ENCODE data around the gene BTG2.

BTG2 gene

DNA sequence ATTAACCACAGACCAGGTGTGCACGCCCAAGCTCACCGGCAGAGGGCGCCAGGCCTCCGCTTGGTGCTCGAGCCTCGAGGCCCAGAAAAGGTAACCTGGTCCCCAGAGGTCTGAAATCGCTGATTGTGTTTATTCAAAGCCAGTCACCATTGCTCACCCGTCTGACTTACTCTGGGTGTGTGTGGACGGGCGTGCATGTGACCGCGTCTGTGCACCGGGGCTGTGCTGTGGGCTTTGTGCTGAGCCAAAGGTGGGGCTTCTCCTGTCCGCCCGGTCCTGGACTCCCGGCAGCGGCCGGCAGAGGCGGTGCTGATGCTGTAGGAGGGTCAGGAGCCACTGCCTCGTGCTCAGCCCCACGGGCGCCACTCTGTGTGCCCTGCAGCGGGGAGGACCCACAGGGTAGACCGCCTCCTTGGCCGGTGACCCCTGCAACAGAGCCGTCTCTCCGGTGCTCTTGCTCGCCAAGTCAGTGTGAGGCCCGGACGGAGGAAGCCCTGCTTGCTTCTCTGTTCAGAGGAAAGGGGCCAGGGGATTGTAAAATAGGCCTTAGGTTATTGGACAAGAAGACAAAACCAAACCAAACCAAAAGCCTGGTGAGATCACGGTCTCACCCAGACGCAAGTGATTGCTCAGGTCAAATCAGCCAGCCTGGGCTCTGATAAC is 32.0 kb upstream of the BTG2 start:
- peak; percentile 77 for ATAC-seq
- H3K27me3 Mint-ChIP-seq = no peaks in the 10 kb centered on the region
- peak; percentile 89 to 91 for DNase-seq
- peak overlapping the region; percentile 83 to 93 for H3K27ac Mint-ChIP-seq
- H3K4me3 Mint-ChIP-seq = peak overlapping the region; percentile 76 to 89
- H3K9me3 Mint-ChIP-seq = no peaks in the 10 kb centered on the region
- H3K4me1 Mint-ChIP-seq = peaks cover 78% of the 10 kb centered on the region

DNA sequence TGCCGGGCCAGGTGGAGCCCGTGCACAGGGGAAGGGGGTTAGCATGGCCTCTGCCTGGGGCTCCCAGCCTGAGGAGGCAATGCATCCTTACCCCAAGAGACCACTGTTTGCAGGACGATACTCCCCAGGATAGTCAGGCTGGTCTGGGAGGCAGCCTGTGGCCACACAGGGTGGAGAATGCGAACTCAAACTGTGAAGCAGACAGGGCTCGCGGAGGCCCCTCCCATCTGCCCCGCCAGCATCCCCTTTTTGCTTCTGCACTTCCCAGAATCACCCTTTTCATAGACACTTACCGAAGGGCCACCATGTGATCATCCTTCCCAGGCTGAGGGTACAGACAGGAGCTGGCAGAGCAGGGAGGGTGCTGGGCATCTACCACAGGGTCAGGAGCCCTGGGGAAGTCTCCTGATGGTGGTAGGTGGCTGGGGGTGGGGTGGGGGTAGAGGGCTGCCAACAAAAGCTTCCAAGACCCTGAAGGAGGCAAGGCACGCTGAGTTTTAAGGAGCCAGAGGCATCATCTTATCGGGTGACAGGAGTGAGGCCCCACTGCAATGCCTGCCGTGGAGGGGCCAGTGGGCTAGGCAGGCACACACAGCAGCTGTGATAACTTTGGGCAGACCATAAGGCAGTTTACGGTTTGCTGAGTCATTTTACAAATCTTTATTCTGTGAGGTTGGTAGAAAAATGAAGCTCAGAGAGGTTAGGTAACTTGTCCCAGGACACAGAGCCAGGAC is 31.3 kb upstream of the BTG2 start:
- H3K4me1 Mint-ChIP-seq = peaks cover 85% of the 10 kb centered on the region
- no peaks in the 10 kb centered on the region for H3K27me3 Mint-ChIP-seq
- peak overlapping the region; percentile 76 to 89 for H3K4me3 Mint-ChIP-seq
- H3K27ac Mint-ChIP-seq = peak overlapping the region; percentile 83 to 93
- H3K9me3 Mint-ChIP-seq = no peaks in the 10 kb centered on the region
- peak; percentile 0 for ATAC-seq
- DNase-seq = no peak

DNA sequence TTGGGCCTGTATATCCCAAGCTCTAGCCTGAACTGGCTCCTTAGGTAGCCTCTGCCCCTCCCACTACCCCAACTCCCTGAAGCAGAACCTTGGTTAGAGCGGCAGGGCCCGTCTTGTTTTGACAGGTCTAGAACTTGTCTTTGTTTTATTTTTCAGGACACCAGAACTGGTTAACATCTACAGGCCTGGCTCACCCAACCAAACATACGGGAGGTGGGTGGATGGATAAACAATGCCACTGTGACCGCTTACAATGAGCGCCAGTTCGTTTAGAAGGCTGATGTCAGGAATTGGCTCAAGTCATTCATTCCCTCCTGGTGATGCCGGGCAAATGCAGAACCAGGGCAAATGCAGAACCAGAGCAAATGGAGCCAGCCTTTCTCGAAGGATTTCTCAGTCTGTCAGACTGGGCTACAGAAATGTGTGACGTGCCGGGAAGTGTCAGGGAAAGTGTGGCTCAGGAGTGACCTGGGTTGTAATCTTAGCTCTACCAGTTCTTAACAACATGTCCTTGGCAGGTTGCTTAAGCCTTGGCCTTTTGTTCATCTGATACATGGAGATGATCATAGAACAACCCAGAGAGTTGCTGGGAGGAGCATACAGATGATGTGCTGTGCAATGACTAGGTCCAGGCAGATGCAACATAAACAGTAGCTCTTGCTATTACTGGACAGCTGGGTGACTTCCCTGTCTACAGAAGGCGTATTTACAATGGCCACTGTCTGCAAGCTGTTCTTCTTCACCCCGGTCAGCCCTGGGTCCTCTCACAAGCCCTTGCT is 30.5 kb upstream of the BTG2 start:
- peak overlapping the region; percentile 76 to 89 for H3K4me3 Mint-ChIP-seq
- ATAC-seq (no peak), DNase-seq (no peak)

DNA sequence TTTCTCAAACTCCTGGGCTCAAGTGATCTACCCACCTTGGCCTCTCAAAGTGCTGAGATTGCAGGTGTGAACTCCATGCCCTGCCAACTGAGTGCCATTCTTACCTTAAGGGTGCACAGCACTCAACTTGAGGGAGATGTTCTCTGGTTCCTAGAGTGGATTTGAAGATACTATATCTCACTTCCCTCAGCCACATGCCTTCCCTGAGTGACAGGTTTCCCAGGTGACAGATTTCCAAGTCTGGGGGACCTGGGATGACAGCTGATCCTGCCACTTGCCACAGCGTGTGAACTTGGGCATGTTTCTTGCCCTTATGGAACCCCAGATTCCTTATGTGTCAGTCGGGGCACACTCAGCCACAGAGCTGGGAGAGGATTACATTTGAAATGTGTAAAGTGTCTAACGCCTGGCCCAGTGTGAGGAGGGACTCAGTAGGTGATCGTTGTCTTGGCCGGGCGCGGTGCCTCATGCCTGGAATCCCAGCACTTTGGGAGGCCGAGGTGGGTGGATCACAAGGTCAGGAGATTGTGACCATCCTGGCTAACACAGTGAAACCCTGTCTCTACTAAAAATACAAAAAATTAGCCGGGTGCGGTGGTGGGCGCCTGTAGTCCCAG is 29.6 kb upstream of the BTG2 start:
- Mint-ChIP-seq H3K4me3 (no peak overlapping the region), H3K4me1 (peaks cover 90% of the 10 kb centered on the region), H3K9me3 (no peaks in the 10 kb centered on the region), H3K27me3 (no peaks in the 10 kb centered on the region), H3K27ac (peak overlapping the region in 1 of 2 donors; percentile 9)
- no peak for ATAC-seq
- no peak for DNase-seq

More for the DNA sequence above, 30.5 kb upstream of the BTG2 start:
- H3K9me3 Mint-ChIP-seq = no peaks in the 10 kb centered on the region
- H3K4me1 Mint-ChIP-seq = peaks cover 90% of the 10 kb centered on the region
- H3K27ac Mint-ChIP-seq = peak overlapping the region in 1 of 2 donors; percentile 74
- H3K27me3 Mint-ChIP-seq = no peaks in the 10 kb centered on the region

DNA sequence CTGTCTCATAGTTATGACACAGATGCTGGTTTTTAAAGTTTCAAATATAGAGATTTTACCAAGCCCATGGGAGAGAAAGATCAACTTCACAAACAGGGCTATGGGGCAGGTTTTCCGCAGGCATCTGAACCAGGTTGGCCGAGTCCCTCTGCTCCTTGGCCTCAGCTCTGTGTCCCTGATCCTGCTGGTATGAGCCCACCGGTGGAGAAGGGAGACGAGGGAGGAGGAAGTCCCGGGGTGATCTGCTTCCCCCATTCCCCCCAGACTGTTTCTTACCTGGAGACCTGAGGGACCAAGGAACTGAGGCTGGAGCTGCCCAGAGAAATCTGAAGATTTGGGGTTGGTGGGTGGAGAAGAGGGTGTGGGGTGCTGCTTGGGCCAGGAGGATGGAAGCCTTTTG is 28.9 kb upstream of the BTG2 start:
- peak overlapping the region in 1 of 2 donors; percentile 50 for H3K27ac Mint-ChIP-seq
- DNase-seq (no peak), ATAC-seq (no peak)
- H3K4me1 Mint-ChIP-seq = peaks cover 84% of the 10 kb centered on the region
- H3K9me3 Mint-ChIP-seq = no peaks in the 10 kb centered on the region
- no peaks in the 10 kb centered on the region for H3K27me3 Mint-ChIP-seq
- H3K4me3 Mint-ChIP-seq = no peak overlapping the region

GRCh38 chr1:203276916-203277545 is 28.3 kb upstream of the BTG2 start:
- DNase-seq (no peak), ATAC-seq (no peak)

DNA sequence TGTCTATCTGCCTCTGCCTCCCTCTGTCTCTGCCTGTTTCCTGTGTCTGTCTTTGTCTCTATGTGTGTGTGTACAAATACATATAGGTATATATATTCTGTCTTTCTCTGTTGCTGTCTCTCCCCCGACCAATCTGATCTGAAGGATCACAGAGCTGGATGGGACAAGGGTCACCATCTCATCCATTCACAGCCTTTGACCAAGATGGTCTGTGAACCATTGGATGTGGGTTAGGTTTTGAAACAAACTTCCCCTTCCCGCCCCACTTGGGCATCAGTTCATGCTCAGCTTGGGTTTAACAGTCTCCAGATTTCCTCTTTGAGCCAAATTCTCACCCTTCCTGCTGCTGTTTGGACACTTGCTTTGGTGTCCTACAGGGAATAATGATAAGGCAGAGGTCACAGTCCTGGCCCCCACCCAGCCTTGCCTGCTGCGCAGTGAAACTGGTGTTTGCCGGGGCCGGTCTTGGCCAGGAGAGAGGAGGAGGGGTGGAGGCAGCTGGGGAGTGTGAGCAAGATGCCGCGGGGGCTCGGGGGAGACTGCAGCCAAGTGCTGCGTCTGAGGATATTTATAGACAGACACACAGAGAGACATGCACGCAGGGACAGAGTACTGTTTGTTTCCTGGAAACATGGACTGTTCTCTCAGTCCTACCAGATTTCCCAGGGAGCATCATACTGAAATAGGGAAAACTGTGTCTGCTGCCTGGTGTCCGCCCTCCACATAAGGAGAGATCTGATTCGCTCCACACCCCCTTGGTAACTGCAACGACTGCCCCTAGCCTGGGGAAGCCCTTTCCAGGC is 27.0 kb upstream of the BTG2 start:
- peak; percentile 31 for ATAC-seq

More at GRCh38 chr1:203276916-203277545, 28.3 kb upstream of the BTG2 start:
- Mint-ChIP-seq H3K27ac (peak overlapping the region; percentile 93 to 94), H3K4me1 (peaks cover 84% of the 10 kb centered on the region), H3K27me3 (no peaks in the 10 kb centered on the region), H3K4me3 (peak overlapping the region; percentile 75 to 80), H3K9me3 (no peaks in the 10 kb centered on the region)

DNA sequence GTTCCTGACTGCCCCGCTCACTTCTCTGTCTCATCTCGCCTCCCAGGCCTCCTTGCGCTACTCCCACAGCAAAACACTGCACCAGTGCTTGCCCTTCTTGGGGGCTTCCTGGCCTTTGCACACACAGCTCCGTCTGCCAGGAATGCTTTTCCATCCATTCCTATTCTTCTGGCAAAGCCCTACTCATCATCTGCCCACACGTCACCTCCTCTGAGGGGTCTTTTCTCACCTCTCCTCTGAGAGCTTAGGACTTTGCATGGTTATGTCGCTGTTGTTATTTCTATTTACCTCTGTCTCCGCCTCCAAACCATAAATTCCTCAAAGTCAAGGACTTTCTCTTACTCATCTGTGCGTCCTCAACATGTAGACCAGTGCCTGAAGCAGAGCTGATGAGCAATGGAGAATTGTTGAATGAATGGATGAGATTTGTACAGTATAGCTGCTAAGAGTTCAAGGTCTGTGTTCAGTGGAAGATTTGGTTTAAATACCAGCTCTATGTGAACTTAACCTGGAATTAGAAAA is 26.4 kb upstream of the BTG2 start:
- Mint-ChIP-seq H3K9me3 (no peaks in the 10 kb centered on the region), H3K27ac (peak overlapping the region; percentile 48 to 69), H3K4me3 (peak overlapping the region; percentile 59 to 75), H3K4me1 (peaks cover 80% of the 10 kb centered on the region), H3K27me3 (no peaks in the 10 kb centered on the region)
- no peak for ATAC-seq
- DNase-seq = no peak

More for the DNA sequence above, 27.0 kb upstream of the BTG2 start:
- Mint-ChIP-seq H3K4me3 (peak overlapping the region; percentile 75 to 80), H3K4me1 (peaks cover 86% of the 10 kb centered on the region), H3K27ac (peak overlapping the region; percentile 93 to 94), H3K9me3 (no peaks in the 10 kb centered on the region), H3K27me3 (no peaks in the 10 kb centered on the region)
- DNase-seq = no peak

GRCh38 chr1:203280061-203280460 is 25.3 kb upstream of the BTG2 start:
- peaks cover 73% of the 10 kb centered on the region for H3K4me1 Mint-ChIP-seq
- no peak for ATAC-seq

GRCh38 chr1:203281033-203281432 is 24.3 kb upstream of the BTG2 start:
- peaks cover 69% of the 10 kb centered on the region for H3K4me1 Mint-ChIP-seq
- no peak overlapping the region for H3K27ac Mint-ChIP-seq
- no peaks in the 10 kb centered on the region for H3K9me3 Mint-ChIP-seq
- ATAC-seq (no peak), DNase-seq (no peak)
- no peaks in the 10 kb centered on the region for H3K27me3 Mint-ChIP-seq
- no peak overlapping the region for H3K4me3 Mint-ChIP-seq

More at GRCh38 chr1:203280061-203280460, 25.3 kb upstream of the BTG2 start:
- H3K4me3 Mint-ChIP-seq = no peak overlapping the region
- DNase-seq = no peak
- H3K27me3 Mint-ChIP-seq = no peaks in the 10 kb centered on the region
- no peak overlapping the region for H3K27ac Mint-ChIP-seq
- no peaks in the 10 kb centered on the region for H3K9me3 Mint-ChIP-seq

GRCh38 chr1:203281851-203282661 is 23.3 kb upstream of the BTG2 start:
- no peak overlapping the region for H3K4me3 Mint-ChIP-seq
- ATAC-seq (no peak), DNase-seq (no peak)
- H3K4me1 Mint-ChIP-seq = peaks cover 69% of the 10 kb centered on the region
- H3K27me3 Mint-ChIP-seq = no peaks in the 10 kb centered on the region
- no peak overlapping the region for H3K27ac Mint-ChIP-seq
- H3K9me3 Mint-ChIP-seq = no peaks in the 10 kb centered on the region

GRCh38 chr1:203282720-203283542 is 22.4 kb upstream of the BTG2 start:
- Mint-ChIP-seq H3K9me3 (no peaks in the 10 kb centered on the region), H3K4me3 (no peak overlapping the region), H3K4me1 (peaks cover 69% of the 10 kb centered on the region), H3K27ac (peak overlapping the region in 1 of 2 donors; percentile 60), H3K27me3 (no peaks in the 10 kb centered on the region)
- ATAC-seq = no peak
- no peak for DNase-seq

- Mint-ChIP-seq H3K27ac (no peak overlapping the region), H3K27me3 (no peaks in the 10 kb centered on the region), H3K4me1 (peaks cover 69% of the 10 kb centered on the region), H3K4me3 (no peak overlapping the region), H3K9me3 (no peaks in the 10 kb centered on the region)
- no peak for DNase-seq
- ATAC-seq = no peak
Observed at GRCh38 chr1:203283597-203283996, 21.7 kb upstream of the BTG2 start.
